ENCODE data around the gene SPOCK2. TPM values are rescaled to one million over a fixed set of nuclear protein-coding genes. Genes with fewer than 3 reads are reported as not detected.

Gene SPOCK2
- total and polyA plus RNA-seq, 2 of the 13 experiments (the other 11 are each of a cell fraction or from before 2014, with no cell fraction given) = 8.6 to 30.6 TPM

DNA sequence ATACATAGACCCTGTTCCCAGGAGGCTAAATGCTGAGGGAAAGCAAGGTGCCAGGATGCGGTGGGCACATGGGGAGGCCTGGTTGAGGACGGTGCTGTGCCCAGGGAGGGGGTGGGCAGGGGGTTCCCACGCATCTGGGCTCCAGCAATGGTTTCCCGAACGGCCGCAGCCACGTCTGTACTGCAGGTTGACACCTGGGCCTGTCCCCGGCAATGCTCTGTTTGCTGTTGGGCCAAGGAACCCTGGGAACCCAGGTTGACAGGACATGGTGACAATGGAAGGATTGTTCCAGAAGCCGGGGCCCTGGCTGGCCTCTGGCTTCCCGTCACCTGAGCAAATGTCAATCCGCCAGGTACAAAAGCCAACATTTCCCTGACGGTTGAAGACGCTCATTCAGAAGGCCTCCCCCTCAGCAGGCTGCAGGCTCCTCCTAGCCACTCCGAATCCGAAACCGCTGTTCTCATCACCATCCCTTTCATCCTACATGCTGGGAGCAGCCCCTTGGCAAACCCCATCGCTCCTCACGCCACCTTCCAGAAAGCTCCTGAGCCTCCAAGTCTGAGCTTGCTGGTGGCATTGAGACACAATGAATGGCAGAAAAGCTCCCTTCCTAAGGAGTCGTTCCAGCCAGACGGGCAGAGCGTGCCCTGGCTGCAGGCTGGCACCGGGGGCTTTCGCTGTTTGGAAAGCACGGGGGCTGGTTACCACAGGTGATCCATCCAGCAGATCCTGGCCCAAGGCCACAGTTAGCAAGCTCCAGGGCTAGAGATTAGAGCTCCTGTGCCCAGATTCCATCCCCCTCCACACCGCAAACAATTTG, 31.2 kb downstream of the SPOCK2 start (continued):
- TF ChIP-seq DMTF1 (CRISPR knock-in tag; IDR thresholded peaks at IDR 0.05) (no peak), PRMT3 (CRISPR knock-in tag; IDR thresholded peaks at IDR 0.05; ENCODE audit: borderline replicate concordance, low read depth) (0 out of 2 replicates have a peak, but pooled peaks have one; percentile 42), CBX1 (IDR thresholded peaks at IDR 0.05; ENCODE audit: low read depth) (no peak), FOXJ3 (CRISPR knock-in tag; IDR thresholded peaks at IDR 0.05; ENCODE audit: borderline replicate concordance) (0 out of 2 replicates have a peak, but pooled peaks have one; percentile 37), PHF5A (CRISPR knock-in tag; IDR thresholded peaks at IDR 0.05; ENCODE audit: low read depth, unreplicated experiment) (no peak), FOXC1 (CRISPR knock-in tag; IDR thresholded peaks at IDR 0.05; ENCODE audit: borderline replicate concordance) (0 out of 2 replicates have a peak, but pooled peaks have one; percentile 17), ZNF224 (CRISPR knock-in tag; IDR thresholded peaks at IDR 0.05) (0 out of 2 replicates have a peak, but pooled peaks have one; percentile 60), MTF1 (CRISPR knock-in tag; IDR thresholded peaks at IDR 0.05) (no peak), ETS1 (CRISPR knock-in tag; IDR thresholded peaks at IDR 0.05) (no peak), ZFP1 (CRISPR knock-in tag; IDR thresholded peaks at IDR 0.05) (no peak), ZNF616 (CRISPR knock-in tag; IDR thresholded peaks at IDR 0.05; ENCODE audit: low read depth) (no peak), RXRB (CRISPR knock-in tag; IDR thresholded peaks at IDR 0.05; ENCODE audit: borderline replicate concordance) (peak; percentile 68; the same call in 1 of the 2 replicates), XBP1 (CRISPR knock-in tag; IDR thresholded peaks at IDR 0.05) (no peak), FOXA3 (CRISPR knock-in tag; IDR thresholded peaks at IDR 0.05) (peak; percentile 56), IKZF1 (IDR thresholded peaks at IDR 0.05) (no peak), PATZ1 (CRISPR knock-in tag; IDR thresholded peaks at IDR 0.05) (no peak), ZNF343 (CRISPR knock-in tag; IDR thresholded peaks at IDR 0.05) (no peak), TRIM24 (CRISPR knock-in tag; IDR thresholded peaks at IDR 0.05) (no peak), MYNN (CRISPR knock-in tag; IDR thresholded peaks at IDR 0.05; ENCODE audit: low read depth) (no peak)
- TF ChIP-seq, protein P1, sequence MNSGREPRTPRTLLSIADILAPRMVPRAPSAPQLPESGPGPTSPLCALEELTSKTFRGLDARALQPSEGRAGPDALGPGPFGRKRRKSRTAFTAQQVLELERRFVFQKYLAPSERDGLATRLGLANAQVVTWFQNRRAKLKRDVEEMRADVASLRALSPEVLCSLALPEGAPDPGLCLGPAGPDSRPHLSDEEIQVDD (CRISPR knock-in tag; IDR thresholded peaks at IDR 0.05; ENCODE audit: borderline replicate concordance) = no peak
- TF ChIP-seq, protein P2, sequence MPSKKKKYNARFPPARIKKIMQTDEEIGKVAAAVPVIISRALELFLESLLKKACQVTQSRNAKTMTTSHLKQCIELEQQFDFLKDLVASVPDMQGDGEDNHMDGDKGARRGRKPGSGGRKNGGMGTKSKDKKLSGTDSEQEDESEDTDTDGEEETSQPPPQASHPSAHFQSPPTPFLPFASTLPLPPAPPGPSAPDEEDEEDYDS (CRISPR knock-in tag; IDR thresholded peaks at IDR 0.05) = peak; percentile 47; the same call in 1 of the 2 replicates
- TF ChIP-seq, protein P3, sequence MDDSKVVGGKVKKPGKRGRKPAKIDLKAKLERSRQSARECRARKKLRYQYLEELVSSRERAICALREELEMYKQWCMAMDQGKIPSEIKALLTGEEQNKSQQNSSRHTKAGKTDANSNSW (CRISPR knock-in tag; IDR thresholded peaks at IDR 0.05; ENCODE audit: borderline replicate concordance) = no peak

All from HepG2 (cell line).